ENCODE results near the gene FAM217B.
"Not testable (repeated sequence)": the region's sequence is repeated elsewhere in the genome, so short reads cannot be mapped to it uniquely, and the experiment has no call there.

Gene FAM217B

GRCh38 chr20:59938221-59938620, 2.0 kb upstream of the FAM217B start:
- in situ Hi-C loops (cut with HindIII; ENCODE audit: low sequenced_read_pairs): no loop called here

GRCh38 chr20:59938696-59939051, 1.5 kb upstream of the FAM217B start:
- in situ Hi-C loops (cut with HindIII; ENCODE audit: low sequenced_read_pairs): no loop called here

- in situ Hi-C loops (cut with HindIII; ENCODE audit: low sequenced_read_pairs): no loop called here
Measured at GRCh38 chr20:59939052-59939878, 924 bp upstream of the FAM217B start.

- in situ Hi-C loops (cut with HindIII; ENCODE audit: low sequenced_read_pairs): no loop called here
Measured at GRCh38 chr20:59939879-59940128, 385 bp upstream of the FAM217B start.

- in situ Hi-C loops (cut with HindIII; ENCODE audit: low sequenced_read_pairs): no loop called here
Measured at GRCh38 chr20:59940956-59941294, 736 bp downstream of the FAM217B start.

- in situ Hi-C loops (cut with HindIII; ENCODE audit: low sequenced_read_pairs): no loop called here
Measured at GRCh38 chr20:59942245-59942644, 2.1 kb downstream of the FAM217B start.

GRCh38 chr20:59944726-59945125, 4.5 kb downstream of the FAM217B start:
- in situ Hi-C loops (cut with HindIII; ENCODE audit: low sequenced_read_pairs): no loop called here

GRCh38 chr20:59945175-59945574, 5.0 kb downstream of the FAM217B start:
- in situ Hi-C loops (cut with HindIII; ENCODE audit: low sequenced_read_pairs): no loop called here

GRCh38 chr20:59945731-59946130, 5.5 kb downstream of the FAM217B start:
- in situ Hi-C loops (cut with HindIII; ENCODE audit: low sequenced_read_pairs): no loop called here

GRCh38 chr20:59947376-59947775, 7.2 kb downstream of the FAM217B start:
- in situ Hi-C loops (cut with HindIII; ENCODE audit: low sequenced_read_pairs): no loop called here

- in situ Hi-C loops (cut with HindIII; ENCODE audit: low sequenced_read_pairs): no loop called here
Measured at GRCh38 chr20:59948212-59948611, 8.0 kb downstream of the FAM217B start.

GRCh38 chr20:59948828-59949720, 8.9 kb downstream of the FAM217B start:
- in situ Hi-C loops (cut with HindIII; ENCODE audit: low sequenced_read_pairs): no loop called here

- in situ Hi-C loops (cut with HindIII; ENCODE audit: low sequenced_read_pairs): no loop called here
Measured at GRCh38 chr20:59949911-59950310, 9.7 kb downstream of the FAM217B start.

- in situ Hi-C loops (cut with HindIII; ENCODE audit: low sequenced_read_pairs): no loop called here
Measured at GRCh38 chr20:59954718-59955117, 14.5 kb downstream of the FAM217B start.

GRCh38 chr20:59955131-59955796, 15.1 kb downstream of the FAM217B start:
- in situ Hi-C loops (cut with HindIII; ENCODE audit: low sequenced_read_pairs): no loop called here

- in situ Hi-C loops (cut with HindIII; ENCODE audit: low sequenced_read_pairs): not testable (repeated sequence)
Measured at GRCh38 chr20:59957568-59957967, 17.4 kb downstream of the FAM217B start.

GRCh38 chr20:59958123-59958522, 17.9 kb downstream of the FAM217B start, which contains the start of gene CDH26:
Gene CDH26 (plus strand): TSS chr20:59958423. CDS start chr20:59958727, 304 bp downstream.
- in situ Hi-C loops (cut with HindIII; ENCODE audit: low sequenced_read_pairs): no loop called here

GRCh38 chr20:59958626-59959025, 18.4 kb downstream of the FAM217B start:
- in situ Hi-C loops (cut with HindIII; ENCODE audit: low sequenced_read_pairs): no loop called here

GRCh38 chr20:59961423-59961822, 21.2 kb downstream of the FAM217B start:
- in situ Hi-C loops (cut with HindIII; ENCODE audit: low sequenced_read_pairs): no loop called here

GRCh38 chr20:59962155-59962554, 22.0 kb downstream of the FAM217B start:
- in situ Hi-C loops (cut with HindIII; ENCODE audit: low sequenced_read_pairs): no loop called here

GRCh38 chr20:59966428-59966827, 26.2 kb downstream of the FAM217B start:
- in situ Hi-C loops (cut with HindIII; ENCODE audit: low sequenced_read_pairs): no loop called here

- in situ Hi-C loops (cut with HindIII; ENCODE audit: low sequenced_read_pairs): no loop called here
Measured at GRCh38 chr20:59971428-59971827, 31.2 kb downstream of the FAM217B start.
